IMR-90 (cell line): ENCODE data around the gene OR8B4. TPM values are rescaled to one million over a fixed set of nuclear protein-coding genes. Genes with fewer than 3 reads are reported as not detected.

Experiments
- ATAC-seq: fragments of 200-7000 bp; cut with Tn5 transposase; 2 replicates; pipeline ENCODE4 v1.9.1; 2020; ENCODE audit warnings: low read depth, mild to moderate bottlenecking, moderate library complexity
- BruUV-seq: library from RNA; stranded (reverse); fragments of 400-500 nt; replicated peaks from 2 replicates; lab custom pipeline; 2021; lab: Mats Ljungman, UMichigan
- CTCF ChIA-PET: fragments of 300-600 bp; formaldehyde crosslinking; extraction: SDS; loops from one replicate; lab custom pipeline; 2021; ENCODE audit warnings: antibody characterized with exemption; lab: Yijun Ruan, JAX
- POLR2A ChIA-PET: fragments of 300-600 bp; sonication (Branson Sonifier 250); formaldehyde crosslinking; loops from one replicate; lab custom pipeline; 2022; ENCODE audit warnings: antibody characterized with exemption; ENCODE audit not compliant: unreplicated experiment; lab: Charles Lee
- DNase-seq: peaks from one replicate; pipeline ENCODE4 v3.0.0; 2013
- H2AFZ ChIP-seq: replicated peaks from 2 replicates; pipeline ENCODE3; 2013; ENCODE audit warnings: low read length, mild to moderate bottlenecking; ENCODE audit not compliant: poor library complexity
- H2AK5ac ChIP-seq: 2 replicates; pipeline ENCODE4 v1.6.1; 2013; ENCODE audit warnings: low read depth, low read length, inconsistent platforms
- H2AK9ac ChIP-seq: replicated peaks from 2 replicates; pipeline ENCODE3; 2013; ENCODE audit warnings: mild to moderate bottlenecking, low read depth, low read length, moderate library complexity; ENCODE audit not compliant: poor library complexity
- H2BK120ac ChIP-seq: 2 replicates; pipeline ENCODE4 v1.6.1; 2013; ENCODE audit warnings: low read depth, low read length, inconsistent platforms
- H2BK15ac ChIP-seq: 3 replicates; pipeline ENCODE4 v1.6.1; 2013; ENCODE audit warnings: low read depth, low read length, inconsistent platforms
- H2BK20ac ChIP-seq: 2 replicates; pipeline ENCODE4 v1.6.1; 2013; ENCODE audit warnings: low read depth, mild to moderate bottlenecking, inconsistent platforms, low read length, moderate library complexity
- H2BK5ac ChIP-seq: 2 replicates; pipeline ENCODE4 v1.6.1; 2013; ENCODE audit warnings: mild to moderate bottlenecking, low read depth, low read length, inconsistent platforms; ENCODE audit not compliant: poor library complexity, severe bottlenecking
- H3K14ac ChIP-seq: replicated peaks from 2 replicates; pipeline ENCODE4 v1.6.1; 2013; ENCODE audit warnings: low read depth, low read length, inconsistent platforms
- H3K18ac ChIP-seq: 2 replicates; pipeline ENCODE4 v1.6.1; 2013; ENCODE audit warnings: low read depth, low read length, control low read depth
- H3K23ac ChIP-seq: 2 replicates; pipeline ENCODE4 v1.6.1; 2013; ENCODE audit warnings: low read depth, low read length, inconsistent platforms
- H3K27ac ChIP-seq: 2 replicates; pipeline ENCODE4 v1.5.1; 2013; ENCODE audit warnings: mild to moderate bottlenecking, control low read depth, low read length; ENCODE audit not compliant: insufficient read depth
- H3K27me3 ChIP-seq: 2 replicates; pipeline ENCODE4 v1.6.1; 2013; ENCODE audit warnings: low read length; ENCODE audit not compliant: control insufficient read depth, insufficient read depth
- H3K36me3 ChIP-seq: 2 replicates; pipeline ENCODE4 v1.6.1; 2013; ENCODE audit warnings: low read length, mixed read lengths; ENCODE audit not compliant: control insufficient read depth, insufficient read depth
- H3K4ac ChIP-seq: 2 replicates; pipeline ENCODE4 v1.6.1; 2013; ENCODE audit warnings: low read depth, low read length, inconsistent platforms
- H3K4me1 ChIP-seq: 2 replicates; pipeline ENCODE4 v1.6.1; 2013; ENCODE audit warnings: low read length, mixed read lengths; ENCODE audit not compliant: control insufficient read depth, insufficient read depth
- H3K4me2 ChIP-seq: 2 replicates; pipeline ENCODE4 v1.6.1; 2013; ENCODE audit warnings: low read depth, mild to moderate bottlenecking, control low read depth, low read length, moderate library complexity
- H3K4me3 ChIP-seq: 2 replicates; pipeline ENCODE4 v1.5.1; 2013; ENCODE audit warnings: low read depth, mild to moderate bottlenecking, control low read depth, low read length, moderate library complexity; ENCODE audit not compliant: insufficient read depth
- H3K56ac ChIP-seq: 2 replicates; pipeline ENCODE4 v1.6.1; 2013; ENCODE audit warnings: low read length, inconsistent platforms; ENCODE audit not compliant: insufficient read depth; ENCODE audit errors: extremely low read depth
- H3K79me1 ChIP-seq, 2 experiments: 2 replicates each; pipeline ENCODE4 v1.6.1; 2013; ENCODE audit warnings: low read length in 2 of 2, inconsistent platforms in 1 of 2, low read depth in 1 of 2
- H3K9ac ChIP-seq: 2 replicates; pipeline ENCODE4 v1.6.1; 2013; ENCODE audit warnings: low read depth, low read length, control low read depth
- H3K9me1 ChIP-seq: 2 replicates; pipeline ENCODE4 v1.6.1; 2013; ENCODE audit warnings: low read length, inconsistent platforms; ENCODE audit not compliant: insufficient read depth
- H3K9me3 ChIP-seq: 2 replicates; pipeline ENCODE4 v1.6.1; 2013; ENCODE audit warnings: low read length; ENCODE audit not compliant: control insufficient read depth, insufficient read depth
- H4K20me1 ChIP-seq: 2 replicates; pipeline ENCODE4 v1.6.1; 2013; ENCODE audit warnings: low read length, inconsistent platforms; ENCODE audit not compliant: insufficient read depth
- H4K5ac ChIP-seq: 2 replicates; pipeline ENCODE4 v1.6.1; 2013; ENCODE audit warnings: mild to moderate bottlenecking, low read depth, low read length, control low read depth
- H4K8ac ChIP-seq, 2 experiments: 2 replicates each; pipeline ENCODE4 v1.6.1; 2013; ENCODE audit warnings: low read depth in 2 of 2, low read length in 2 of 2, control low read depth in 1 of 2, inconsistent platforms in 1 of 2
- H4K91ac ChIP-seq: 2 replicates; pipeline ENCODE4 v1.6.1; 2013; ENCODE audit warnings: low read depth, low read length, inconsistent platforms; ENCODE audit not compliant: insufficient read depth
- BHLHE40 ChIP-seq: fragments of 150-350 bp; IDR thresholded peaks from 2 replicates; pipeline ENCODE4 v1.6.1; 2016; ENCODE audit warnings: mild to moderate bottlenecking, low read depth, low read length
- CEBPB ChIP-seq: IDR thresholded peaks from 2 replicates; pipeline ENCODE4 v1.6.1; 2012; ENCODE audit warnings: low read depth, low read length, improper control_type of control experiment
- CHD1 ChIP-seq: IDR thresholded peaks from 2 replicates; pipeline ENCODE4 v1.6.1; 2012; ENCODE audit warnings: low read depth, low read length, improper control_type of control experiment
- FOS ChIP-seq: fragments of 150-350 bp; IDR thresholded peaks from 2 replicates; pipeline ENCODE4 v1.6.1; 2016; ENCODE audit warnings: low read depth, low read length
- MAFK ChIP-seq: IDR thresholded peaks from 2 replicates; pipeline ENCODE4 v1.6.1; 2012; ENCODE audit warnings: low read depth, low read length, improper control_type of control experiment
- MAZ ChIP-seq: IDR thresholded peaks from 2 replicates; pipeline ENCODE4 v1.6.1; 2012; ENCODE audit warnings: low read depth, mild to moderate bottlenecking, low read length, improper control_type of control experiment, moderate library complexity, borderline replicate concordance
- MXI1 ChIP-seq: IDR thresholded peaks from 2 replicates; pipeline ENCODE4 v1.6.1; 2012; ENCODE audit warnings: low read depth, mild to moderate bottlenecking, low read length, moderate library complexity, borderline replicate concordance
- NFE2L2 ChIP-seq: fragments of 150-350 bp; IDR thresholded peaks from 2 replicates; pipeline ENCODE4 v1.6.1; 2016; ENCODE audit warnings: low read depth, mild to moderate bottlenecking, low read length
- POLR2A ChIP-seq: IDR thresholded peaks from 2 replicates; pipeline ENCODE4 v1.6.1; 2012; ENCODE audit warnings: mild to moderate bottlenecking, low read depth, low read length
- RAD21 ChIP-seq: IDR thresholded peaks from 2 replicates; pipeline ENCODE4 v1.6.1; 2012; ENCODE audit warnings: low read length, improper control_type of control experiment
- RCOR1 ChIP-seq: IDR thresholded peaks from 2 replicates; pipeline ENCODE4 v1.6.1; 2012; ENCODE audit warnings: mild to moderate bottlenecking, low read length, improper control_type of control experiment; ENCODE audit not compliant: insufficient replicate concordance
- RFX5 ChIP-seq: IDR thresholded peaks from 2 replicates; pipeline ENCODE4 v1.8.0; 2012; ENCODE audit warnings: low read depth, mild to moderate bottlenecking, low read length, moderate library complexity
- SMC3 ChIP-seq: fragments of 150-350 bp; IDR thresholded peaks from 2 replicates; pipeline ENCODE4 v1.6.1; 2016; ENCODE audit warnings: low read depth, mild to moderate bottlenecking, antibody characterized with exemption, low read length, moderate library complexity
- WGBS, 2 experiments: methylation state at CpG; one replicate each; pipeline versions ENCODE4 v1.1.5 to v1.1.7; 2013; ENCODE audit warnings: missing lambda C conversion rate in 2 of 2; ENCODE audit not compliant: insufficient read length in 1 of 2; ENCODE audit errors: extremely low coverage in 2 of 2; 5-methylcytosine and 5-hydroxymethylcytosine counted together
- dilution Hi-C: fragments of 300-500 bp; cut with HindIII; formaldehyde crosslinking; loops from one replicate; pipeline ENCODE4 v1.14.3; 2018; ENCODE audit warnings: low sequenced_read_pairs; ENCODE audit not compliant: unreplicated experiment
- in situ Hi-C: fragments of 300-500 bp; cut with MboI; formaldehyde crosslinking; loops from 3 replicates; pipeline ENCODE4 v1.14.3; 2019; ENCODE audit warnings: low sequenced_read_pairs, inconsistent platforms, mixed read lengths
- intact Hi-C: fragments of 100-400 bp; cut with micrococcal nuclease; formaldehyde crosslinking; loops from 2 replicates; pipeline ENCODE4 v1.10.0; 2022
- polyA plus RNA-seq, 3 experiments: library from polyadenylated mRNA; depleted of rRNA; stranded (reverse); fragments of >200 nt; gene quantifications; 2 replicates each; pipeline ENCODE4 v1.2.3, GENCODE V29; 2012; ENCODE audit warnings: low replicate concordance in 1 of 3
- total RNA-seq: library from RNA; depleted of rRNA; stranded (reverse); fragments of >200 nt; gene quantifications from 2 replicates; pipeline ENCODE4 v1.2.3, GENCODE V29; 2012
- TF ChIP-seq, protein P1 (sequence below): conservative IDR thresholded peaks from 2 replicates; pipeline ENCODE4 v1.5.1; 2012; ENCODE audit warnings: mild to moderate bottlenecking, low read depth, low read length, improper control_type of control experiment
- TF ChIP-seq, protein P2 (sequence below): fragments of 150-350 bp; IDR thresholded peaks from 2 replicates; pipeline ENCODE4 v1.6.1; 2017; ENCODE audit warnings: mild to moderate bottlenecking, antibody characterized with exemption, low read length, low read depth

The OR8B4 gene
- total and polyA plus RNA-seq, 2 of the 4 experiments (the other 2 are of a cell fraction): not detected

- Histone ChIP-seq H2AFZ (peak overlapping the region; percentile 46), H4K8ac (0 out of 4 replicates have a peak overlapping the region, but pooled peaks of 1 of the 2 experiments have one; percentile 18), H3K9me1 (no peaks in the 10 kb centered on the region), H3K4me1 (peaks cover 3% of the 10 kb centered on the region; the same call in 1 of the 2 replicates), H3K56ac (no peak overlapping the region), H3K4me2 (peak overlapping the region; percentile 33; the same call in 1 of the 2 replicates), H2BK20ac (peak overlapping the region; percentile 49; the same call in 1 of the 2 replicates), H3K27ac (no peak overlapping the region), H2AK9ac (no peak overlapping the region), H3K14ac (0 out of 2 replicates have a peak overlapping the region, but pooled peaks have one; percentile 27), H4K5ac (peak overlapping the region; percentile 11; the same call in 1 of the 2 replicates), H3K9me3 (no peaks in the 10 kb centered on the region), H4K91ac (peak overlapping the region; percentile 3; the same call in 1 of the 2 replicates), H2BK5ac (peak overlapping the region; percentile 67), H3K23ac (no peak overlapping the region), H2BK15ac (peak overlapping the region; percentile 21; the same call in 1 of the 3 replicates), H4K20me1 (no peaks in the 10 kb centered on the region), H3K27me3 (peaks cover 1% of the 10 kb centered on the region; the same call in 1 of the 2 replicates), H3K79me1 (no peaks in the 10 kb centered on the region), H3K4ac (0 out of 2 replicates have a peak overlapping the region, but pooled peaks have one; percentile 0), H3K18ac (no peak overlapping the region), H3K4me3 (no peak overlapping the region), H3K9ac (no peak overlapping the region), H3K36me3 (no peaks in the 10 kb centered on the region), H2AK5ac (no peak overlapping the region), H2BK120ac (peak overlapping the region; percentile 45; the same call in 1 of the 2 replicates)
- CTCF ChIA-PET: interaction anchor here (0.6 kb wide), 1 partner anchor 266 kb away, joined by 5 read pairs; no protein-coding TSS in a partner anchor
- POLR2A ChIA-PET: no interaction called here
- WGBS, 2 experiments: 0% methylated on average over 1 of the region's 2 CpGs; no CpG with 5 or more reads in 1 of the 2 experiments
- intact Hi-C loops (loop anchor here (10.0 kb wide), 1 partner anchor 459 kb away; the partner anchor contains the start of gene ROBO3), in situ Hi-C loops (loop anchor here (25.0 kb wide), 1 partner anchor 407 kb away; the partner anchor contains the start of gene MSANTD2), dilution Hi-C loops (no loop called here)
- peak; percentile 62 for DNase-seq
- no TSS peak for BruUV-seq
- ATAC-seq: peak; percentile 63
- no peak for TF ChIP-seq RCOR1
- TF ChIP-seq NFE2L2: no peak
- TF ChIP-seq FOS: no peak
- no peak for TF ChIP-seq MAFK
- no peak for TF ChIP-seq BHLHE40
- TF ChIP-seq, protein P1, sequence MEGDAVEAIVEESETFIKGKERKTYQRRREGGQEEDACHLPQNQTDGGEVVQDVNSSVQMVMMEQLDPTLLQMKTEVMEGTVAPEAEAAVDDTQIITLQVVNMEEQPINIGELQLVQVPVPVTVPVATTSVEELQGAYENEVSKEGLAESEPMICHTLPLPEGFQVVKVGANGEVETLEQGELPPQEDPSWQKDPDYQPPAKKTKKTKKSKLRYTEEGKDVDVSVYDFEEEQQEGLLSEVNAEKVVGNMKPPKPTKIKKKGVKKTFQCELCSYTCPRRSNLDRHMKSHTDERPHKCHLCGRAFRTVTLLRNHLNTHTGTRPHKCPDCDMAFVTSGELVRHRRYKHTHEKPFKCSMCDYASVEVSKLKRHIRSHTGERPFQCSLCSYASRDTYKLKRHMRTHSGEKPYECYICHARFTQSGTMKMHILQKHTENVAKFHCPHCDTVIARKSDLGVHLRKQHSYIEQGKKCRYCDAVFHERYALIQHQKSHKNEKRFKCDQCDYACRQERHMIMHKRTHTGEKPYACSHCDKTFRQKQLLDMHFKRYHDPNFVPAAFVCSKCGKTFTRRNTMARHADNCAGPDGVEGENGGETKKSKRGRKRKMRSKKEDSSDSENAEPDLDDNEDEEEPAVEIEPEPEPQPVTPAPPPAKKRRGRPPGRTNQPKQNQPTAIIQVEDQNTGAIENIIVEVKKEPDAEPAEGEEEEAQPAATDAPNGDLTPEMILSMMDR: no peak
- TF ChIP-seq RFX5: no peak
- TF ChIP-seq CHD1: no peak
- no peak for TF ChIP-seq MAZ
- no peak for TF ChIP-seq RAD21
- no peak for TF ChIP-seq SMC3
- no peak for TF ChIP-seq POLR2A
- no peak for TF ChIP-seq MXI1
- TF ChIP-seq, protein P2, sequence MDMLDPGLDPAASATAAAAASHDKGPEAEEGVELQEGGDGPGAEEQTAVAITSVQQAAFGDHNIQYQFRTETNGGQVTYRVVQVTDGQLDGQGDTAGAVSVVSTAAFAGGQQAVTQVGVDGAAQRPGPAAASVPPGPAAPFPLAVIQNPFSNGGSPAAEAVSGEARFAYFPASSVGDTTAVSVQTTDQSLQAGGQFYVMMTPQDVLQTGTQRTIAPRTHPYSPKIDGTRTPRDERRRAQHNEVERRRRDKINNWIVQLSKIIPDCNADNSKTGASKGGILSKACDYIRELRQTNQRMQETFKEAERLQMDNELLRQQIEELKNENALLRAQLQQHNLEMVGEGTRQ: no peak
- no peak for TF ChIP-seq CEBPB
These were observed 19.1 kb downstream of the OR8B4 start for GRCh38 chr11:124405581-124405980.
